HG02798 (cell line): ENCODE data around the gene CARM1.
"Not testable (repeated sequence)": the region's sequence is repeated elsewhere in the genome, so short reads cannot be mapped to it uniquely, and the experiment has no call there.

Experiments
- ATAC-seq: cut with Tn5 transposase; IDR thresholded peaks from one replicate; pipeline ENCODE4 v1.9.1; 2021; ENCODE audit warnings: mild to moderate bottlenecking; ENCODE audit not compliant: unreplicated experiment, poor library complexity

Gene CARM1

DNA sequence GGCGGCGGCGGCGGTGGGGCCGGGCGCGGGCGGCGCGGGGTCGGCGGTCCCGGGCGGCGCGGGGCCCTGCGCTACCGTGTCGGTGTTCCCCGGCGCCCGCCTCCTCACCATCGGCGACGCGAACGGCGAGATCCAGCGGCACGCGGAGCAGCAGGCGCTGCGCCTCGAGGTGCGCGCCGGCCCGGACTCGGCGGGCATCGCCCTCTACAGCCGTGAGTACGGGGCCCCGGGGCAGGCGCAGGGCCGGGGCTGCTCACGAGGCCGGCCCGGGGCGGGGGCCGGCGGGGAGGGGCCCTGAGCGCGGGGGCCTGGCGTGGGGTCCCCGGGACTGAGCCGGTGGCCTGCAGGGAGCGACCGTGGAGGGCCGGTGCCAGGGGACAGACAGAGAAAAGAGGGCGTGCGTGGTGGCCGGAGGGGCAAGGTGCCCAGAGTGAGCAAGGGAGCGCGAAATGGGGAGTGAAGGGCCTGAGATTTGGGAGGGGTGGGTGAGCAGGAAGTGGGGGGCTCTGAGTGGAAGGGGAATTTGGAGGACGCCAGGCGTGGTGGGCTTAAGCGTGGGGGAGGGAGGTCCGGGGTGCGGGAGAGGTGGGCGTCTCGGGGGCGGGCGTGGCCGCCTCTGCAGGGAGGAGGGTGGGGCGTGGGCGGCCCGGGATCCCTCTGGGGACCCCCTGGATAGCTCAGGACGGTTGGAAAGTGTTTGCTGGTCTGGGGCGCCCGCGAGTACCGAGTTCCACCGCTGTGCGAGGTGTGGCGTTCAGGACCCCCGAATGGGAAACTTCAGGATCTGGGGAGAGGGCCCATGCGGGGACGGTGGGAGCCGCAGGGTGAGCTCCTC is 575 bp downstream of the CARM1 start:
- ATAC-seq = peak; percentile 10

GRCh38 chr19:10872546-10873107 is 1.3 kb downstream of the CARM1 start:
- ATAC-seq = no peak

- ATAC-seq = no peak
These were observed 2.7 kb downstream of the CARM1 start for GRCh38 chr19:10874024-10874423.

DNA sequence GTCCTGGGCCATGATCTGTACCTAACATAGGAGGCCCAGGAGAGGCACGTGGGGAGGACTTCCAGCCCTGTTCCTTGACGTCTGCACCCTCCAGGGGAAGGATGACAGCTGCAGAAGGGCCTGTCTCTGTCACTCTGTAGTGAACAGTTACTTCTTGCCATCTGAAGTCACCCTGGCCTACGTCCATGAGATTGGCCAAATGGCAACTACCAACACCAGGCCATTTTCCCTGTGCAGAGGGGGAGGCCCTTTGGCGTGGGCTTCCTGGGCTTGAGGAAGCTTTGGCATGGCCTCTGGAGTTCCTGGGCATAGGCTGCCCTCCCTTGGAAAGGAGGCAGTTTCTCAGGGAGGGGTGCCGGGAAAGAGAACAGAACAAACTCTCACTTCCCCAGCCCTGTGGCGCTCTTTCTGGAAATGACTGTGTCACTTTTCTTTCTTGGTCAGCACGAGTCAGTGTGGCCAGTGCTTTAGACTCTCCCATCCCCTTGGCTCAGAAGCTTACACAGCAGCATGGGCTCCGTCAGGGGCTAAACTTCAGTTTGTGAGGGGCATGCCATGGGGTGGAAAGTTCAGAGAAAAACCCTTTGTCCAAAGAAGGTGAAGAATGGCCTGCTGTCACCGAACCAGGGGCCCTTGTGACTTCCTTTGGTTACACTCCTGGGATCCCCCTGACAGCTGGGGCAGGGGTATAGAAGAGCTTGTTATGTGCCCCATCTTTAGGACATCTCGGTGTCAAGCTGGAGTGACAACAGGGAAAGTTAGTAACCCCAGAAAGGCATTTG is 5.3 kb downstream of the CARM1 start:
- peak; percentile 36 for ATAC-seq

GRCh38 chr19:10877608-10878007 is 6.3 kb downstream of the CARM1 start:
- not testable (repeated sequence) for ATAC-seq

DNA sequence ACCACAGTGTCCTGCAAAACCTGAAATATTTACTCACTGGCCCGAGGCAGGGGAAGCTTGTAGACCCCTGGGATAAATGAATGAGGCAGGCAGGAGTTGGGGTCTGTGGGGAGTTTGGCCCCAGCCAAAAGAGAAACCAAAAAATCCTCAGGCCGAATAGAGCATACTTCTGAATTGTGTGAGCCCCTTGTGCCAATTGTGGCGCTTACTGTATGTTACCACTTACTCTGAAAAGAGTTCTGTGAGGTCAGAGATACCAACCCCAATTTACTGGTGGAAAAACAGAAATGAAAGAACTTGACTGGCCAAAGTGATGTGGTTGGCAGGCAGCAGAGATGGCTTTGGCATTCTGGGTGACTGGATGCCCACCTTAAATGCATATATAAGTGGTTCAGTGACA is 6.9 kb downstream of the CARM1 start:
- ATAC-seq = no peak

DNA sequence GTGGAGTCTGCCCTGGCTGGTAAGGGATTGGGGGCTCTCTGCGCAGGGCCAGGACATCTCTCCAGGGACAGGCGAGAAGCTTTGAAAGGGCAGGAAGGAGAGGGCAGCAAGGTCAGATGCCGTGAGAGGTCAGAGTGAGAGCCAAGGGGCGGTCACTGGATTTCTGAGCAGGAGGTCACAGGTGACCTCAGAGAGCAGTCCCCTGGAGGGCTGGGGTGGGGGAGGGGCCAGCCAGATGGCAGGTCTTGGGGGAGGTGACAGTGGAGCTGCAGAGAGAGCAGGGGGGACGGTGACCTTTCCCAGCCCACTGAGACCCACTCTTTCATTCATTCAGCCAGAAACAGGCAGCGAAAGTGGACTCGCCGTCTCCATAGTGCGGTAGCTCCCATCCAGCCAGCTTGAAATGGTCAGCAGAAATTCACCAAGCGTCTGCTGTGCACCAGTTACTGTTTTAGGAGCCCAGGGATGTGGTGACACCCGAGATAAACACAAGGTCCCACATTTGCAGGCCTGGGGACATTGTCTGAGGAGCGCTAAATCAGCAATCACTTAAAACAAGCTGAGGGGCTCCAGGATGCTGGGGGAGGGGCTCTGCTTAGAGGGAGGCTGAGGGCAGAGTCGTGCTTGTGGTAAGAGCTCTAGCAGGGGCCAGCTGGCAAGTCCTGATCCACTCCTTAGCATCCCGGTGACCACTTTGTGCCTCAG is 10.2 kb downstream of the CARM1 start:
- ATAC-seq = no peak

- no peak for ATAC-seq
These were observed 10.7 kb downstream of the CARM1 start for GRCh38 chr19:10882108-10882457.

- no peak for ATAC-seq
These were observed 12.9 kb downstream of the CARM1 start for GRCh38 chr19:10884274-10884673.

DNA sequence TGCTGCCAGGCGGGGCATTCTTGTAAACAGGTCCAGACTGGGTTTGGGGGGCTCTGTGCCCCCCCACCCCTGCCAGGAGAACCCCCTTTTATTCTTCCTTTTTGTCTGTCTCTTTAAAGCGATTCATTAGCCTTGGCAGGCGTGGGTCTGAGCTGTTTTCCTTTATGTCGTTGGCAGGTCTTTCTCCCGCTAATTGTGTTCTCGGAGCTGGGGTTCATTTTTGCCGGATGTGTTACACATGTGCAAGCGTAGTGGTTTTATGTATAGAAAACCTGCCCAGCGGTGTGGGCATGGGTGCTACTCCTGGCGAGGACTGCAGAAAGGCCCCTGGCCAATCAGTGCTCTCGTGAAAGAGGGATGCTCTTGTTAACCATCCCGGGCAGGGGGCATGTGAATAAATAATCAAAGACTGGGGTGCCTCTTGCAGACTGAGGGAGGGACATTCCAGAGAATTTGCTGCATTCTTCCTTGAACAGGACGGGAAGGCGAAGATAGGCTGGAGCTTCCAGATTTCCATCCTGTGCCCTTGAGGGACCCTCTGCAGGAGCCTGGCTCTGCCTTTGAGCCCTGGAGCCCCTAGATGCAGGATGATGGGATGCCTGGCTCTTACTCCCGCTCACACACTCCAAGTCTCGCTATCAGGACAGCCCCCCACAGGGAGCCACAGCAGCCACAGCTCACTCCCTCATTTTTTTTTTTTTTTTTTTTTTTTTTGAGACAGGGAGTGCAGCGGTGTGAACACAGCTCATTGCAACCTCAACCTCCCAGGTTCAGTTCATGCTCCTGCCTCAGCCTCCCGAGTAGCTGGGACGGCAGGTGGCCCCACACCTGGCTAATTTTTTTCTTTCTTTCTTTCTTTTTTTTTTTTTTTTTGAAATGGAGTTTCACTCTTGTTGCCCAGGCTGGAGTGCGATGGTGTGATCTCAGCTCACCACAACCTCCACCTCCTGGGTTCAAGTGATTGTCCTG is 14.1 kb downstream of the CARM1 start:
- ATAC-seq = no peak

DNA sequence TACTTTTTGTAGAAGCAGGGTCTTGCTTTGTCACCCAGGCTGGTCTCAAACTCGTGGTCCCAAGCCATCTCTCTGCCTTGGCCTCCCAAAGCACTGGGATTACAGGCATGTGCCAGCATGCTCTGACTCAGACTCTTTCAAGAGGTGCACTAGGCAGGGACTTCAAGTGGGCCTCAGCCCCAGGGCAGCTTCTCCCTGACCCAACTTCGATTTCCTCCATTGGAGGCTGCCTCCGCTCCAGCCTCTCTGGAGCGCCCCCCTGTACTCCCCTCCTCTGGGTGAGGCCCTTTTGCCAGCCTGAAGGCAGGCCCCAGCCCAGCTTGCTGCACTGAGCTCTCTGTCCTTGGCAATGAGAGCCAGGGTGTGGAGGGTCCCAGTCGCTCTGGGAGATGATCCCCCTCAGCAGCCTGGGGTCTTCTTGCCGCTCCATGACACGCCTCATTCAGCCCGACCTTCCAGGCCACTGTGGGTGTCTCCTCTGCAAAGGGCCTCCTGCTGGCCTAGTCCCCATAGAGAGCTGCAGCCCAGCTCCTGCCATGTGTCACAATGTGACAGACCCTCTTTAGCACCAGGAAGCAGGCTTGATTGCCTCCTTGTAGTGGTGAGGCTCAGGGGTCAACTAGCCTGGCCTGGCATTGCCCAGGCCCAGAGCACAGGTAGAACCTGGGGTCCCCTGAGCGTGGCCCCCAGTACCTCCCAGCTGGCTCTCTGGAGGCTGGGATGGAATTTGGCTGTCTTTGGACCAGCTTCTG is 16.4 kb downstream of the CARM1 start:
- no peak for ATAC-seq

DNA sequence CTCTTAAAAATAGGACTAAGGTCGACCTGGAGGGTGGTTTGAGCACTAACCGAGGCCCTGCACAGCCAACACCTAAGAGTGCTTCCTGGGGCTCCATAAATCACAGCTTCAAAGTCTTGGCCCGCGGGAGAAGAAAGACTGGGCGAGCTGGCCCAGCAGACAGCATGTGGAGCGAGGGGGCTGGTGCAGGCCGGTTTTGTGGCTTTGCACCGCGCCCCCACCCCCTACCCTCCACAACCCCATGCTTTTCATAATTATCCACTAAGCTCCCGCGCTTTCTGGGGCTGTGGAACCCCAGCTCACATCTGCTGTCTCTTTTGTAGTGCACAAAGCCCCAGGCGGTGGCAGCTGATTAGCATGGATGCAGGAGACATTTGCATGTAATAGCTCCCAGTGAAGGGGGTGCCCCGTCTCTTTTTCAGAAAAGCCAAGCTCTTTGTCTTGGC is 17.1 kb downstream of the CARM1 start:
- no peak for ATAC-seq

DNA sequence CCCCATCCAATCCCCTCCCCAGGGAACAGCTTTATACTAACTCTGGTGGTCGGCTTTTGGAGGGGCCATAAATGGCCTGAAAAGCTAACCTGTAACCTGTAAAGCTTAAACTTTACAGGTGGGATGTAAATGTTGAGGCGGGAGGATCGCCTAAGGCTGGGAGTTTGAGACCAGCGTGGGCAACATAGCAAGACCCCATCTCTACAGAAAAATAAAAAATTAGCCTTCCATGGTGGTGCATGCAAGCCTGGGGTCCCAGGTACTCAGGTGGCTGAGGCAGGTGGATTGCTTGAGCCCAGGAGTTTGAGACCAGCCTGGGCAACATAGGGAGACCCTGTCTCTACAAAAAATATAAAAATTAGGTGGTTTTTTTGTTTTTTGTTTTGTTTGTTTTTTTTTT is 18.5 kb downstream of the CARM1 start:
- no peak for ATAC-seq

DNA sequence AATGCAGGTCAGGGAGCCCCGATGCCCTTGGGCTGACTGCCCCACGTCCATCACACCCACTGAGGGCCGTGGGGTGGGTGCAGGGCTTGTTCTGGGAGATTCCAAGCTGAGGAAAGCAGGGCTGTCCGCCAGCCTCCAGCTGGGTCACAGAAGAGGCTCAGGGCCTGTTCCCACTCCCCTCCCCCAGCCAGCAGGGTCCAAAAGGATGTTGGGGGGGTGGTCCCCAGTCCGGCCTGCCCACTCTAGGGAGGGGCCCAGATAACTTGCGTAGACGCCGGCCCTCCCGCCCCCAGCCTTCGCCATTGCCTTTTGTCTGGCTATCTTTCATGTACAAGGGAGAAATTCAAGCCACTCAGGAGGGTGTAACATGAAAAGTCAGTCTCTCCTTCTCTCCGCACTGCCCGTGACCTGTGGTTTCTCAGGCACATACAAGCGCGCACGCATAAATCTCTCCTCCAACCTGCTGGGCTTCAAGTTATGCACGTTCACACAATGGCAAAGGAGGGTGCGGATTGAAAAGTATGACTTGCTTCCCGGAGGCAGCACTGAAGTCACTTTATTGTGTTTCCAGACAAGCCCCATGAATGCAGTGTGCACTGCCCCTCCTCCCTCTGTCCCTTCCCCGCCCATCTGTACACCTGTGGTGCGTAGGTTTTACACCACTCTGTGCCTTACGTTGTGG is 20.2 kb downstream of the CARM1 start:
- no peak for ATAC-seq

GRCh38 chr19:10892256-10892655 is 20.9 kb downstream of the CARM1 start:
- ATAC-seq = no peak

- no peak for ATAC-seq
These were observed 23.5 kb downstream of the CARM1 start for GRCh38 chr19:10894911-10895213.

GRCh38 chr19:10895363-10895762 is 24.0 kb downstream of the CARM1 start:
- no peak for ATAC-seq

GRCh38 chr19:10895920-10896319 is 24.6 kb downstream of the CARM1 start:
- ATAC-seq = no peak
